HFFc6 (cell line): Measurements from ENCODE around the gene ZCCHC7. TPM values are rescaled to one million over a fixed set of nuclear protein-coding genes. Genes with fewer than 3 reads are reported as not detected.

ENCODE experiments used
- DNase-seq: peaks from one replicate; pipeline ENCODE4 v3.0.0-alpha.2; 2018
- H3K27ac Mint-ChIP-seq: 2 replicates; pipeline ENCODE4 v1.8.0; 2020; ENCODE audit warnings: mild to moderate bottlenecking, mixed read lengths
- H3K27me3 Mint-ChIP-seq: 2 replicates; pipeline ENCODE4 v1.8.0; 2021; ENCODE audit warnings: mild to moderate bottlenecking, moderate library complexity, mixed read lengths; ENCODE audit not compliant: insufficient read depth
- H3K36me3 Mint-ChIP-seq: 2 replicates; pipeline ENCODE4 v1.8.0; 2021; ENCODE audit warnings: low read depth, mixed read lengths
- H3K4me1 Mint-ChIP-seq: 2 replicates; pipeline ENCODE4 v1.8.0; 2020; ENCODE audit warnings: low read depth, mixed read lengths
- H3K4me3 Mint-ChIP-seq: 2 replicates; pipeline ENCODE4 v1.8.0; 2020; ENCODE audit warnings: mild to moderate bottlenecking, moderate library complexity, mixed read lengths
- H3K9me3 Mint-ChIP-seq: 2 replicates; pipeline ENCODE4 v1.8.0; 2020; ENCODE audit warnings: mild to moderate bottlenecking, mixed read lengths
- CTCF ChIP-seq: fragments of 200-600 bp; sonication (generic); IDR thresholded peaks from 2 replicates; pipeline ENCODE4 v1.5.0; 2021; ENCODE audit warnings: antibody characterized with exemption, mild to moderate bottlenecking
- total RNA-seq, 6 experiments: library from RNA; stranded (reverse); fragmentation: NEBNext Ultra II Directional; extraction: Animal tissue kit (Norgen Biotek cat#: 25700); gene quantifications; 2 replicates in 1 of 6; 3 replicates in 5 of 6; pipeline ENCODE4 v1.2.3, GENCODE V29; 2021

The ZCCHC7 gene
- total RNA-seq, 6 experiments from 2014 or later = 18.5 to 22.9 (median 18.8) TPM

GRCh38 chr9:37253377-37253937 is 133.1 kb downstream of the ZCCHC7 start:
- no peaks in the 10 kb centered on the region for H3K9me3 Mint-ChIP-seq
- no peaks in the 10 kb centered on the region for H3K27me3 Mint-ChIP-seq
- DNase-seq = no peak
- H3K4me3 Mint-ChIP-seq = no peak overlapping the region
- no peak overlapping the region for H3K27ac Mint-ChIP-seq
- H3K4me1 Mint-ChIP-seq = no peaks in the 10 kb centered on the region
- TF ChIP-seq CTCF = no peak
- H3K36me3 Mint-ChIP-seq = peaks cover 21% of the 10 kb centered on the region

- H3K9me3 Mint-ChIP-seq = no peaks in the 10 kb centered on the region
- peaks cover 16% of the 10 kb centered on the region for H3K36me3 Mint-ChIP-seq
- H3K4me1 Mint-ChIP-seq = no peaks in the 10 kb centered on the region
- no peak for DNase-seq
- H3K27me3 Mint-ChIP-seq = no peaks in the 10 kb centered on the region
- no peak for TF ChIP-seq CTCF
- H3K27ac Mint-ChIP-seq = no peak overlapping the region
- no peak overlapping the region for H3K4me3 Mint-ChIP-seq
These were observed 134.8 kb downstream of the ZCCHC7 start for GRCh38 chr9:37255187-37255586.

GRCh38 chr9:37255944-37256862 is 135.8 kb downstream of the ZCCHC7 start:
- DNase-seq = no peak
- Mint-ChIP-seq H3K27me3 (no peaks in the 10 kb centered on the region), H3K36me3 (peaks cover 16% of the 10 kb centered on the region), H3K9me3 (no peaks in the 10 kb centered on the region), H3K27ac (no peak overlapping the region), H3K4me3 (no peak overlapping the region), H3K4me1 (no peaks in the 10 kb centered on the region)
- no peak for TF ChIP-seq CTCF

GRCh38 chr9:37259951-37260350 is 139.6 kb downstream of the ZCCHC7 start:
- Mint-ChIP-seq H3K36me3 (peaks cover 11% of the 10 kb centered on the region), H3K27ac (no peak overlapping the region), H3K27me3 (no peaks in the 10 kb centered on the region), H3K4me1 (no peaks in the 10 kb centered on the region), H3K9me3 (no peaks in the 10 kb centered on the region), H3K4me3 (no peak overlapping the region)
- no peak for DNase-seq
- no peak for TF ChIP-seq CTCF

- Mint-ChIP-seq H3K27me3 (no peaks in the 10 kb centered on the region), H3K27ac (no peak overlapping the region), H3K9me3 (no peaks in the 10 kb centered on the region), H3K4me3 (no peak overlapping the region), H3K36me3 (no peaks in the 10 kb centered on the region), H3K4me1 (no peaks in the 10 kb centered on the region)
- DNase-seq = peak; percentile 18
- peak; percentile 77 for TF ChIP-seq CTCF
These were observed 142.0 kb downstream of the ZCCHC7 start for GRCh38 chr9:37262410-37262809.
